SK-N-SH treated with all-trans-retinoic acid at 6 μM for 48 hours (cell line): ENCODE results near the gene WFDC11.

Experiments used
- BACH2 ChIP-seq: fragments of 250-450 bp; sonication (Bioruptor Pico); IDR thresholded peaks from 2 replicates; pipeline ENCODE4 v1.9.0; 2021; ENCODE audit warnings: mild to moderate bottlenecking, borderline replicate concordance
- ESRRG ChIP-seq: fragments of 250-450 bp; sonication (Bioruptor Pico); IDR thresholded peaks from 2 replicates; pipeline ENCODE4 v1.6.1; 2021; ENCODE audit warnings: mild to moderate bottlenecking
- OSR1 ChIP-seq: fragments of 250-450 bp; sonication (Bioruptor Pico); IDR thresholded peaks from 2 replicates; pipeline ENCODE4 v1.8.0; 2022; ENCODE audit warnings: moderate library complexity, mild to moderate bottlenecking, inconsistent platforms
- RARB ChIP-seq: fragments of 250-450 bp; sonication (Bioruptor Pico); IDR thresholded peaks from 2 replicates; pipeline ENCODE4 v1.8.0; 2021; ENCODE audit warnings: mild to moderate bottlenecking, moderate library complexity
- SNAI2 ChIP-seq: fragments of 250-450 bp; sonication (Bioruptor Pico); IDR thresholded peaks from 2 replicates; pipeline ENCODE4 v1.5.0; 2020; ENCODE audit warnings: mild to moderate bottlenecking, moderate library complexity
- TCF4 ChIP-seq: fragments of 250-450 bp; sonication (Bioruptor Pico); IDR thresholded peaks from 2 replicates; pipeline ENCODE4 v1.8.0; 2021; ENCODE audit warnings: mild to moderate bottlenecking, moderate library complexity, borderline replicate concordance
- ZFP3 ChIP-seq: fragments of 250-450 bp; sonication (Bioruptor Pico); IDR thresholded peaks from 2 replicates; pipeline ENCODE4 v1.5.0; 2020; ENCODE audit warnings: mild to moderate bottlenecking, moderate library complexity
- ZFP30 ChIP-seq: fragments of 450-650 bp; formaldehyde crosslinking; IDR thresholded peaks from 2 replicates; pipeline ENCODE4 v1.5.0; 2022; ENCODE audit warnings: mild to moderate bottlenecking, moderate library complexity
- ZNF565 ChIP-seq: fragments of 450-650 bp; formaldehyde crosslinking; conservative IDR thresholded peaks from 2 replicates; pipeline ENCODE4 v1.5.0; 2020; ENCODE audit warnings: low read depth, mild to moderate bottlenecking, moderate library complexity
- ZNF8 ChIP-seq: fragments of 450-650 bp; formaldehyde crosslinking; IDR thresholded peaks from 2 replicates; pipeline ENCODE4 v1.5.0; 2020; ENCODE audit warnings: mild to moderate bottlenecking, moderate library complexity
- TF ChIP-seq, protein P1 (sequence below): fragments of 250-450 bp; sonication (Bioruptor Pico); IDR thresholded peaks from 2 replicates; pipeline ENCODE4 v1.8.0; 2020; ENCODE audit warnings: mild to moderate bottlenecking, moderate library complexity, borderline replicate concordance

- TF ChIP-seq ZFP30 (CRISPR knock-in tag) (no peak), RARB (CRISPR knock-in tag) (no peak), ZNF565 (no peak), OSR1 (CRISPR knock-in tag) (no peak), BACH2 (no peak), SNAI2 (CRISPR knock-in tag) (no peak), ZFP3 (CRISPR knock-in tag) (no peak), ESRRG (CRISPR knock-in tag) (no peak), TCF4 (CRISPR knock-in tag) (no peak), ZNF8 (CRISPR knock-in tag) (no peak)
- TF ChIP-seq, protein P1, sequence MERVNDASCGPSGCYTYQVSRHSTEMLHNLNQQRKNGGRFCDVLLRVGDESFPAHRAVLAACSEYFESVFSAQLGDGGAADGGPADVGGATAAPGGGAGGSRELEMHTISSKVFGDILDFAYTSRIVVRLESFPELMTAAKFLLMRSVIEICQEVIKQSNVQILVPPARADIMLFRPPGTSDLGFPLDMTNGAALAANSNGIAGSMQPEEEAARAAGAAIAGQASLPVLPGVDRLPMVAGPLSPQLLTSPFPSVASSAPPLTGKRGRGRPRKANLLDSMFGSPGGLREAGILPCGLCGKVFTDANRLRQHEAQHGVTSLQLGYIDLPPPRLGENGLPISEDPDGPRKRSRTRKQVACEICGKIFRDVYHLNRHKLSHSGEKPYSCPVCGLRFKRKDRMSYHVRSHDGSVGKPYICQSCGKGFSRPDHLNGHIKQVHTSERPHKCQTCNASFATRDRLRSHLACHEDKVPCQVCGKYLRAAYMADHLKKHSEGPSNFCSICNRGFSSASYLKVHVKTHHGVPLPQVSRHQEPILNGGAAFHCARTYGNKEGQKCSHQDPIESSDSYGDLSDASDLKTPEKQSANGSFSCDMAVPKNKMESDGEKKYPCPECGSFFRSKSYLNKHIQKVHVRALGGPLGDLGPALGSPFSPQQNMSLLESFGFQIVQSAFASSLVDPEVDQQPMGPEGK (CRISPR knock-in tag): no peak
Observed at GRCh38 chr20:45647441-45648050, 22.5 kb downstream of the WFDC11 start.
